ENCODE measurements around the gene OGFOD2. TPM values are rescaled to one million over a fixed set of nuclear protein-coding genes. Genes with fewer than 3 reads are reported as not detected.

The OGFOD2 gene
- total RNA-seq, 4 donors from 2014 or later: 13.3 to 133 (median 16.8) TPM

DNA sequence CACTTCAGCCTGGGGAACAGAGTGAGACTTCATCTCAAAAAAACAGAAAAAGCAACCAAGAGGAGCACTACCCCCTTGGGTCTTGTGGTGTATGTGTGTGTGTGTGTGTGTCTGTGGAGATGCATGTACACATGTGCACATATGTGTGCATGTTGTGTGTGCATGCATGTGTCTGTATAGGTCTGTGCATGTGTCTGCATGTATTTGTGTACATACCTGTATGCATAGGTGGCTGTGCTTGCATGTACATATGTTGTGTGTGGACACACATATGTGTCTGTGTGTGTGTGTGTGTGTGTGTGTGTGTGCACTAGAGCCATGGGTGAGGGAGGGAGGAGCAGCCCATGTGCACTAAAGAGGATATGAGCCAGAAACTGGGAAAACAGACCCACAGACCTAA lies 54.5 kb downstream of the OGFOD2 start:
- Histone ChIP-seq H3K27me3 (no peaks in the 10 kb centered on the region), H3K4me3 (no peak overlapping the region), H3K36me3 (no peaks in the 10 kb centered on the region), H3K4me1 (no peaks in the 10 kb centered on the region), H3K9me3 (no peaks in the 10 kb centered on the region), H3K27ac (no peak overlapping the region)
- DNase-seq: no peak
- TF ChIP-seq POLR2A (IDR thresholded peaks at IDR 0.05): no peak
- intact Hi-C loops (cut with DNase I; ENCODE audit: low total_unique reads): no loop called here

Small RNA genes lying within 50 kb of the gene (microRNA-seq; reads per million reads assigned to microRNA genes)
- not detected for gene MIR4304 (ENCODE audit: borderline microRNAs expressed, borderline replicate concordance)

Small RNA genes lying within 50 kb of the gene (small RNA-seq; reads per million reads assigned to genes)
- gene ARL6IP4 (not detected), gene MIR4304 (not detected)

Other genes starting within 250 kb of the OGFOD2 start
- gene HCAR1, start 244.4 kb upstream of the OGFOD2 start, total RNA-seq: 1 to 10 TPM in 1 of 4 donors, under 1 TPM in 1, not detected in 2; 0.18 to 3.3 TPM
- 10 to 100 TPM; 13.1 to 50.0 (median 33.8) TPM for gene DENR, start 222.4 kb upstream of the OGFOD2 start, total RNA-seq
- gene CCDC62, start 200.7 kb upstream of the OGFOD2 start, total RNA-seq: 1 to 10 TPM in 2 of 4 donors, under 1 TPM in 2; 0.26 to 2.4 (median 1.1) TPM
- 10 to 100 TPM in 3 of 4 donors, 1 to 10 TPM in 1; 2.9 to 31.3 (median 25.8) TPM for gene HIP1R, start 139.8 kb upstream of the OGFOD2 start, total RNA-seq
- 10 to 100 TPM in 3 of 4 donors, 1 to 10 TPM in 1; 3.3 to 21.6 (median 20.2) TPM for gene VPS37B, start 79.1 kb upstream of the OGFOD2 start, total RNA-seq
- 1 to 10 TPM; 2.0 to 8.6 (median 6.1) TPM for gene ABCB9, start 8.8 kb upstream of the OGFOD2 start, total RNA-seq
- gene ARL6IP4, start 5.4 kb downstream of the OGFOD2 start, total RNA-seq: 100 to 1,000 TPM in 3 of 4 donors, 10 to 100 TPM in 1; 85.9 to 314 (median 207) TPM
- gene PITPNM2, start 175.8 kb downstream of the OGFOD2 start, total RNA-seq: 10 to 100 TPM in 1 of 4 donors, 1 to 10 TPM in 2, under 1 TPM in 1; 0.59 to 35.1 (median 4.2) TPM